GM19035 (cell line): Measurements from ENCODE around the gene BHMT2.

Source experiments
- ATAC-seq: cut with Tn5 transposase; IDR thresholded peaks from one replicate; pipeline ENCODE4 v1.9.1; 2021; ENCODE audit not compliant: unreplicated experiment

Gene BHMT2

GRCh38 chr5:79059674-79060073 lies 9.9 kb upstream of the BHMT2 start:
- ATAC-seq: no peak

- ATAC-seq: no peak
Observed at GRCh38 chr5:79062436-79062835, 7.1 kb upstream of the BHMT2 start.

- ATAC-seq: no peak
Observed at GRCh38 chr5:79070350-79070667, 742 bp downstream of the BHMT2 start.

GRCh38 chr5:79074641-79075040 lies 5.1 kb downstream of the BHMT2 start:
- no peak for ATAC-seq

- no peak for ATAC-seq
Observed at GRCh38 chr5:79075646-79076426, 6.3 kb downstream of the BHMT2 start.

GRCh38 chr5:79076819-79077218 lies 7.3 kb downstream of the BHMT2 start:
- no peak for ATAC-seq

GRCh38 chr5:79077680-79078365 lies 8.3 kb downstream of the BHMT2 start:
- ATAC-seq: no peak

GRCh38 chr5:79080804-79081203 lies 11.2 kb downstream of the BHMT2 start:
- no peak for ATAC-seq

- no peak for ATAC-seq
Observed at GRCh38 chr5:79081779-79082178, 12.2 kb downstream of the BHMT2 start.

- ATAC-seq: no peak
Observed at GRCh38 chr5:79086116-79086515, 16.5 kb downstream of the BHMT2 start.

GRCh38 chr5:79088507-79088906 lies 18.9 kb downstream of the BHMT2 start:
- ATAC-seq: no peak

GRCh38 chr5:79091064-79091463 lies 21.5 kb downstream of the BHMT2 start:
- ATAC-seq: no peak

- ATAC-seq: no peak
Observed at GRCh38 chr5:79093762-79094161, 24.2 kb downstream of the BHMT2 start.

GRCh38 chr5:79105868-79106267 lies 36.3 kb downstream of the BHMT2 start:
- ATAC-seq: no peak

- no peak for ATAC-seq
Observed at GRCh38 chr5:79107020-79107796, 37.6 kb downstream of the BHMT2 start.

GRCh38 chr5:79108086-79108485 lies 38.5 kb downstream of the BHMT2 start:
- ATAC-seq: no peak

- no peak for ATAC-seq
Observed at GRCh38 chr5:79108792-79109191, 39.2 kb downstream of the BHMT2 start.

GRCh38 chr5:79109527-79110492 lies 40.2 kb downstream of the BHMT2 start:
- no peak for ATAC-seq

- ATAC-seq: no peak
Observed at GRCh38 chr5:79111387-79111959, 41.9 kb downstream of the BHMT2 start, which contains the start of gene BHMT. Gene BHMT (plus strand): TSS chr5:79111809. CDS start chr5:79111886, 77 bp downstream.

- ATAC-seq: no peak
Observed at GRCh38 chr5:79111960-79112702, 42.6 kb downstream of the BHMT2 start.
